T-helper 17 cell (primary cell): ENCODE measurements around the gene VSIG8. TPM values are rescaled to one million over a fixed set of nuclear protein-coding genes. Genes with fewer than 3 reads are reported as not detected.

Experiments used
- total RNA-seq, 4 donors: library from RNA in 2 of 4; stranded (reverse) in 2 of 4; gene quantifications; one replicate each; pipeline ENCODE4 v1.2.3 and lab custom pipeline; 2022 to 2026

VSIG8 gene
- total RNA-seq, 2 donors from 2014 or later = not detected

Other genes with a start within 250 kb of the VSIG8 start
- gene CRP, start 148.1 kb downstream of the VSIG8 start, total RNA-seq = not detected
- 10 to 100 TPM in 1 of 2 donors, 1 to 10 TPM in 1; 7.9 to 12.0 TPM for gene DUSP23, start 81.7 kb downstream of the VSIG8 start, total RNA-seq
- under 1 TPM; 0.27 to 0.81 TPM for gene FCRL6, start 60.3 kb downstream of the VSIG8 start, total RNA-seq
- under 1 TPM in 1 of 2 donors, not detected in 1; 0.44 TPM for gene SLAMF8, start 35.8 kb downstream of the VSIG8 start, total RNA-seq
- gene CFAP45, start 37.5 kb upstream of the VSIG8 start, total RNA-seq = 1 to 10 TPM; 4.6 to 6.3 TPM
- gene TAGLN2, start 62.9 kb upstream of the VSIG8 start, total RNA-seq = 100 to 1,000 TPM; 515 to 717 TPM
- under 1 TPM in 1 of 2 donors, not detected in 1; 0.07 TPM for gene IGSF9, start 83.0 kb upstream of the VSIG8 start, total RNA-seq
- not detected for gene SLAMF9, start 91.6 kb upstream of the VSIG8 start, total RNA-seq
- 1 to 10 TPM; 2.7 to 3.0 TPM for gene PIGM, start 169.3 kb upstream of the VSIG8 start, total RNA-seq
- gene KCNJ10, start 207.5 kb upstream of the VSIG8 start, total RNA-seq = not detected
- gene KCNJ9, start 218.9 kb upstream of the VSIG8 start, total RNA-seq = not detected
- 10 to 100 TPM; 29.3 to 36.8 TPM for gene IGSF8, start 236.0 kb upstream of the VSIG8 start, total RNA-seq